ENCODE measurements around the gene DAPK2. TPM values are rescaled to one million over a fixed set of nuclear protein-coding genes. Genes with fewer than 3 reads are reported as not detected.

DAPK2 gene
- total RNA-seq, 1 donor from 2014 or later = 39.0 TPM

DNA sequence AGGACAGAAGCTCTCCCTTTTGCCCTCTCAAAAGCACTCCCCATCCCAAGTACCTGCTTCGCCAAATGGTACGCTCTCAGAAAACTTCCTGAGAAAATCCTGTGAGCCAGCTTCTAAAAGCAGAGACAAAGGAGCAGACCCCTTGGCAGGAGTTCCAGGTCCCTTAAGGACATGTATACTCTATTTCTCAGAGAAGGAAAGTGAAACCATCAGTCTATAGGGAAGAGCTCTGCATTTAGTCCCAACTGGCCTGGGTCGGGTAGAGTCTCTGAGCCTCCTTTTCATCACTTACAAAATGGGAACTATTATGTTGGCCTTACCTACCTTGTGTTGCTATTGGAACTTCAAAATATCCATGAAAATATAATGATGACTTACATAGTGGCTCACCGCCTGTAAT, 19.7 kb downstream of the DAPK2 start:
- H3K36me3 ChIP-seq = no peaks in the 10 kb centered on the region
- no peaks in the 10 kb centered on the region for H3K9me3 ChIP-seq (replicated peaks)
- intact Hi-C loops (cut with micrococcal nuclease) = no loop called here
- TF ChIP-seq, protein P1, sequence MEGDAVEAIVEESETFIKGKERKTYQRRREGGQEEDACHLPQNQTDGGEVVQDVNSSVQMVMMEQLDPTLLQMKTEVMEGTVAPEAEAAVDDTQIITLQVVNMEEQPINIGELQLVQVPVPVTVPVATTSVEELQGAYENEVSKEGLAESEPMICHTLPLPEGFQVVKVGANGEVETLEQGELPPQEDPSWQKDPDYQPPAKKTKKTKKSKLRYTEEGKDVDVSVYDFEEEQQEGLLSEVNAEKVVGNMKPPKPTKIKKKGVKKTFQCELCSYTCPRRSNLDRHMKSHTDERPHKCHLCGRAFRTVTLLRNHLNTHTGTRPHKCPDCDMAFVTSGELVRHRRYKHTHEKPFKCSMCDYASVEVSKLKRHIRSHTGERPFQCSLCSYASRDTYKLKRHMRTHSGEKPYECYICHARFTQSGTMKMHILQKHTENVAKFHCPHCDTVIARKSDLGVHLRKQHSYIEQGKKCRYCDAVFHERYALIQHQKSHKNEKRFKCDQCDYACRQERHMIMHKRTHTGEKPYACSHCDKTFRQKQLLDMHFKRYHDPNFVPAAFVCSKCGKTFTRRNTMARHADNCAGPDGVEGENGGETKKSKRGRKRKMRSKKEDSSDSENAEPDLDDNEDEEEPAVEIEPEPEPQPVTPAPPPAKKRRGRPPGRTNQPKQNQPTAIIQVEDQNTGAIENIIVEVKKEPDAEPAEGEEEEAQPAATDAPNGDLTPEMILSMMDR (IDR thresholded peaks at IDR 0.05; ENCODE audit: borderline replicate concordance) = no peak
- DNase-seq = no peak
- no peak overlapping the region for H3K4me3 ChIP-seq
- H3K4me1 ChIP-seq = peaks cover 93% of the 10 kb centered on the region
- no peaks in the 10 kb centered on the region for H3K27me3 ChIP-seq (ENCODE audit: low read depth)
- peak overlapping the region; percentile 17 for H3K27ac ChIP-seq (replicated peaks)

DNA sequence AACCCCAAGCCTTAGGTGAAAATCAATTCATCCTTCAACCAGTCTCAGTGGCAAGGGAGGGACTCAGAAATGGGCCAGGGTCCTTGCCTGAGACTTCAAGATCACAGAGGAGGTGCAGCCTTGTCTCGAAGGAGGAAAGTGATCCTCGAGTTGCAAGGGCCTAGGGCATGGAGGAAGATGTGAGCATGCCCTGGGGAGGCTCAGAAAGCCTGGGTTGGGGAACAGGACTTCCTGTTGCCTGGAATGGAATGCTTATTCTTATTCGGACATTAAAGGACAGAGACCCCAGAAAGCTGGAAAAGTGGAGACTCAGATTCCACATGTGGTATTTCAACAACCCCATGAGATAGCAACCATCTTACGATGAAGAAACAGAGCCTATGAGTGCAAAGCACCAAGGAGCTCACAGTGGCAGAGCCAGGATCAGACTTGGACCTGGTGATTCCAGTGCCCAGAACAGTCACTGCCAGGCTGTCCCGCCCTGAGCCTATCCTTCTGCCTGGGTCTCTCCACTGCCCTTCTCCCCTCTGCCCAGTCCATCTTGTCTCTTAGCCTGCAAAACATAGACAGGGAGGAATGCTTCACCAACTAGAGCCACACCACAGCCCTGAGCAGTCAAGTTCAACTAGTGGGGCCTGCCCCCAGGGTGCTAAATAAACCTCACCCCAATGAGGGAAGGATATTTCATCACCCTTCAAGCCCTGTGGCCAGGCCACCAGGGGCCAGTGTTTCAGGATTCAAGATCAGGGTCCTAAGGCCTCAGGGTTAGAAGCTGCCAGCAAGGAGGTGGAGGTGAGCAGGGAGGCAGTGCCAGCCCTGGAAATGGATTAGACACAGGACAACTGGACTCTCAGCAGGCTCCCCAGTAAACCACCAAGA, 21.9 kb downstream of the DAPK2 start:
- no peaks in the 10 kb centered on the region for H3K9me3 ChIP-seq (replicated peaks)
- H3K4me1 ChIP-seq = peaks cover 93% of the 10 kb centered on the region
- intact Hi-C loops (cut with micrococcal nuclease) = no loop called here
- TF ChIP-seq, protein P1 (IDR thresholded peaks at IDR 0.05; ENCODE audit: borderline replicate concordance) = no peak
- H3K36me3 ChIP-seq = peaks cover 6% of the 10 kb centered on the region
- H3K27ac ChIP-seq (replicated peaks) = peak overlapping the region; percentile 11
- no peak for DNase-seq
- no peak overlapping the region for H3K4me3 ChIP-seq
- no peaks in the 10 kb centered on the region for H3K27me3 ChIP-seq (ENCODE audit: low read depth)

GRCh38 chr15:64023220-64023619, 23.1 kb downstream of the DAPK2 start:
- peaks cover 6% of the 10 kb centered on the region for H3K36me3 ChIP-seq
- H3K9me3 ChIP-seq (replicated peaks) = no peaks in the 10 kb centered on the region
- TF ChIP-seq, protein P1 (IDR thresholded peaks at IDR 0.05; ENCODE audit: borderline replicate concordance) = no peak
- peak overlapping the region; percentile 10 for H3K27ac ChIP-seq (replicated peaks)
- intact Hi-C loops (cut with micrococcal nuclease) = no loop called here
- H3K4me1 ChIP-seq = peaks cover 96% of the 10 kb centered on the region
- H3K4me3 ChIP-seq = no peak overlapping the region
- no peak for DNase-seq
- H3K27me3 ChIP-seq (ENCODE audit: low read depth) = no peaks in the 10 kb centered on the region

- intact Hi-C loops (cut with micrococcal nuclease) = no loop called here
- H3K27ac ChIP-seq (replicated peaks) = peak overlapping the region; percentile 87
- no peaks in the 10 kb centered on the region for H3K27me3 ChIP-seq (ENCODE audit: low read depth)
- no peaks in the 10 kb centered on the region for H3K9me3 ChIP-seq (replicated peaks)
- peaks cover 6% of the 10 kb centered on the region for H3K36me3 ChIP-seq
- H3K4me1 ChIP-seq = peaks cover 96% of the 10 kb centered on the region
- TF ChIP-seq, protein P1 (IDR thresholded peaks at IDR 0.05; ENCODE audit: borderline replicate concordance) = no peak
- H3K4me3 ChIP-seq = no peak overlapping the region
- DNase-seq = no peak
Measured at GRCh38 chr15:64022571-64022970, 23.7 kb downstream of the DAPK2 start.

DNA sequence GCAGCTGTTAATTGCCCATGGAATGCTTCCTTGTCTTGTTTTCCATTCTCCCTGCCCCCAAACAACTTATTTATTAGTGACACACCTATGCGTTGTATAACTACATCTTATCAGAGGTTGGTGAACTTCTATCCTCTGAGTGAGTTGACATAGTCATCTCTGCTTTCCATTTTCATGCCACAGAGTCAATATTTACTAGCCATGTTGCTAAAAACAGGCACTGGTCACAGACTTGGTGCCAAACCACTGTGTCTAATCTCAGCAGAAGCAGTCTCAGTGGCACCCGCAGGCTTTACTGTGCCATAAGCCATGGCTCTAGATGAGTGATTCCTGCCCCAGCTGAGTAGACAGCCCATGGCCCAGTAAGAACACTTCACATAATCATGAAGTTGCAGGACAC, 26.5 kb downstream of the DAPK2 start:
- H3K4me1 ChIP-seq = peaks cover 90% of the 10 kb centered on the region

More for the DNA sequence above, 26.5 kb downstream of the DAPK2 start:
- TF ChIP-seq, protein P1 (IDR thresholded peaks at IDR 0.05; ENCODE audit: borderline replicate concordance) = no peak
- peak overlapping the region; percentile 87 for H3K27ac ChIP-seq (replicated peaks)
- peak; percentile 52 for DNase-seq
- no peaks in the 10 kb centered on the region for H3K27me3 ChIP-seq (ENCODE audit: low read depth)
- H3K4me3 ChIP-seq = no peak overlapping the region
- intact Hi-C loops (cut with micrococcal nuclease) = no loop called here
- no peaks in the 10 kb centered on the region for H3K9me3 ChIP-seq (replicated peaks)
- H3K36me3 ChIP-seq = peaks cover 6% of the 10 kb centered on the region
